GM23338 (cell line): ENCODE results near the gene TGM2.

Source experiments
- CREB1 ChIP-seq: fragments of 250-450 bp; sonication (Bioruptor Pico); IDR thresholded peaks from 2 replicates; pipeline ENCODE4 v1.5.0; 2020; ENCODE audit warnings: low read depth, mild to moderate bottlenecking, moderate library complexity
- POLR2AphosphoS5 ChIP-seq: IDR thresholded peaks from 2 replicates; pipeline ENCODE4 v1.6.1; 2016; ENCODE audit warnings: antibody characterized with exemption, low read depth
- TF ChIP-seq, protein P1 (sequence below), 2 experiments: fragments of 200-600 bp in 1 of 2; sonication (generic) in 1 of 2; conservative IDR thresholded peaks; 2 replicates each; pipeline versions ENCODE4 v1.5.1 to v1.6.1; 2016 to 2017; ENCODE audit warnings: antibody characterized with exemption in 2 of 2, low read depth in 2 of 2, mild to moderate bottlenecking in 2 of 2, moderate library complexity in 1 of 2
- TF ChIP-seq, protein P2 (sequence below): IDR thresholded peaks from one replicate; pipeline ENCODE4 v1.6.1; 2018; ENCODE audit warnings: antibody characterized with exemption; ENCODE audit not compliant: unreplicated experiment
- TF ChIP-seq, protein P3 (sequence below): fragments of 250-450 bp; sonication (Bioruptor Pico); IDR thresholded peaks from 2 replicates; pipeline ENCODE4 v1.5.0; 2020; ENCODE audit warnings: mild to moderate bottlenecking, moderate library complexity
- TF ChIP-seq, protein P4 (sequence below): IDR thresholded peaks from 2 replicates; pipeline ENCODE4 v1.6.1; 2016; ENCODE audit warnings: antibody characterized with exemption

DNA sequence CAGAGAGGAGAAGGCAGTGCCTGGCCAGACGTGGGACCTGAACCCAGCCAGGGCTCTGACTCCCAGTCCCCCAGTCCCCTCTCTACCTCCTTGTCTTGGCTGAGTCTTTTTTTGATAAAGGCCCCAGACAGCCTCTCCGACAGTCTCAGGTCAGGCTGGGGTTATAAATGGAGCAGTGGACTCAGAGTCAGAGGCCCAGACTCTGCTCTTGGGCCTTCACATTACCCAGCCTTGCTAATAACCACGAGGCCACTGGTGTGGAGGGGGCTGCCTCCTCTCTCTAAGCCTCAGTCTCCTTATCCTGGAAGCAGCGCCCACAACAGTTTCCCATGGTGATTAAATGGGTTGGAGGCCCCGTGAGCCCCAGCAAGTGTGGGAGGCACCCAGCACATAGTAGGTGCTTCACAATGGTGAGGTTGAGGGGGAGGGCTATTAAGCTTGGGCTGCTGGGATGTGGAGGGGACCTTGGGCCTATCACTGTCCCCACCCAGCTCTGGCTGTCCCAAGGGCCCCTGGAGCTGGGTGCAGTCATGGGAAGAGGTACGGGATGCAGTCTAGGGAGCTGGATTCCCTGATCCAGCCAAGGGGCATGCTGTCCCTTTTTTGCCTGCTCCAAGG, 35.7 kb downstream of the TGM2 start:
- TF ChIP-seq CREB1 (CRISPR knock-in tag) (no peak), POLR2AphosphoS5 (no peak)
- TF ChIP-seq, protein P1, sequence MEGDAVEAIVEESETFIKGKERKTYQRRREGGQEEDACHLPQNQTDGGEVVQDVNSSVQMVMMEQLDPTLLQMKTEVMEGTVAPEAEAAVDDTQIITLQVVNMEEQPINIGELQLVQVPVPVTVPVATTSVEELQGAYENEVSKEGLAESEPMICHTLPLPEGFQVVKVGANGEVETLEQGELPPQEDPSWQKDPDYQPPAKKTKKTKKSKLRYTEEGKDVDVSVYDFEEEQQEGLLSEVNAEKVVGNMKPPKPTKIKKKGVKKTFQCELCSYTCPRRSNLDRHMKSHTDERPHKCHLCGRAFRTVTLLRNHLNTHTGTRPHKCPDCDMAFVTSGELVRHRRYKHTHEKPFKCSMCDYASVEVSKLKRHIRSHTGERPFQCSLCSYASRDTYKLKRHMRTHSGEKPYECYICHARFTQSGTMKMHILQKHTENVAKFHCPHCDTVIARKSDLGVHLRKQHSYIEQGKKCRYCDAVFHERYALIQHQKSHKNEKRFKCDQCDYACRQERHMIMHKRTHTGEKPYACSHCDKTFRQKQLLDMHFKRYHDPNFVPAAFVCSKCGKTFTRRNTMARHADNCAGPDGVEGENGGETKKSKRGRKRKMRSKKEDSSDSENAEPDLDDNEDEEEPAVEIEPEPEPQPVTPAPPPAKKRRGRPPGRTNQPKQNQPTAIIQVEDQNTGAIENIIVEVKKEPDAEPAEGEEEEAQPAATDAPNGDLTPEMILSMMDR (conservative IDR thresholded peaks at IDR 0.05; ENCODE audit: low read depth in 2 of 2), result no peak
- TF ChIP-seq, protein P2, sequence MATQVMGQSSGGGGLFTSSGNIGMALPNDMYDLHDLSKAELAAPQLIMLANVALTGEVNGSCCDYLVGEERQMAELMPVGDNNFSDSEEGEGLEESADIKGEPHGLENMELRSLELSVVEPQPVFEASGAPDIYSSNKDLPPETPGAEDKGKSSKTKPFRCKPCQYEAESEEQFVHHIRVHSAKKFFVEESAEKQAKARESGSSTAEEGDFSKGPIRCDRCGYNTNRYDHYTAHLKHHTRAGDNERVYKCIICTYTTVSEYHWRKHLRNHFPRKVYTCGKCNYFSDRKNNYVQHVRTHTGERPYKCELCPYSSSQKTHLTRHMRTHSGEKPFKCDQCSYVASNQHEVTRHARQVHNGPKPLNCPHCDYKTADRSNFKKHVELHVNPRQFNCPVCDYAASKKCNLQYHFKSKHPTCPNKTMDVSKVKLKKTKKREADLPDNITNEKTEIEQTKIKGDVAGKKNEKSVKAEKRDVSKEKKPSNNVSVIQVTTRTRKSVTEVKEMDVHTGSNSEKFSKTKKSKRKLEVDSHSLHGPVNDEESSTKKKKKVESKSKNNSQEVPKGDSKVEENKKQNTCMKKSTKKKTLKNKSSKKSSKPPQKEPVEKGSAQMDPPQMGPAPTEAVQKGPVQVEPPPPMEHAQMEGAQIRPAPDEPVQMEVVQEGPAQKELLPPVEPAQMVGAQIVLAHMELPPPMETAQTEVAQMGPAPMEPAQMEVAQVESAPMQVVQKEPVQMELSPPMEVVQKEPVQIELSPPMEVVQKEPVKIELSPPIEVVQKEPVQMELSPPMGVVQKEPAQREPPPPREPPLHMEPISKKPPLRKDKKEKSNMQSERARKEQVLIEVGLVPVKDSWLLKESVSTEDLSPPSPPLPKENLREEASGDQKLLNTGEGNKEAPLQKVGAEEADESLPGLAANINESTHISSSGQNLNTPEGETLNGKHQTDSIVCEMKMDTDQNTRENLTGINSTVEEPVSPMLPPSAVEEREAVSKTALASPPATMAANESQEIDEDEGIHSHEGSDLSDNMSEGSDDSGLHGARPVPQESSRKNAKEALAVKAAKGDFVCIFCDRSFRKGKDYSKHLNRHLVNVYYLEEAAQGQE, result no peak
- TF ChIP-seq, protein P3, sequence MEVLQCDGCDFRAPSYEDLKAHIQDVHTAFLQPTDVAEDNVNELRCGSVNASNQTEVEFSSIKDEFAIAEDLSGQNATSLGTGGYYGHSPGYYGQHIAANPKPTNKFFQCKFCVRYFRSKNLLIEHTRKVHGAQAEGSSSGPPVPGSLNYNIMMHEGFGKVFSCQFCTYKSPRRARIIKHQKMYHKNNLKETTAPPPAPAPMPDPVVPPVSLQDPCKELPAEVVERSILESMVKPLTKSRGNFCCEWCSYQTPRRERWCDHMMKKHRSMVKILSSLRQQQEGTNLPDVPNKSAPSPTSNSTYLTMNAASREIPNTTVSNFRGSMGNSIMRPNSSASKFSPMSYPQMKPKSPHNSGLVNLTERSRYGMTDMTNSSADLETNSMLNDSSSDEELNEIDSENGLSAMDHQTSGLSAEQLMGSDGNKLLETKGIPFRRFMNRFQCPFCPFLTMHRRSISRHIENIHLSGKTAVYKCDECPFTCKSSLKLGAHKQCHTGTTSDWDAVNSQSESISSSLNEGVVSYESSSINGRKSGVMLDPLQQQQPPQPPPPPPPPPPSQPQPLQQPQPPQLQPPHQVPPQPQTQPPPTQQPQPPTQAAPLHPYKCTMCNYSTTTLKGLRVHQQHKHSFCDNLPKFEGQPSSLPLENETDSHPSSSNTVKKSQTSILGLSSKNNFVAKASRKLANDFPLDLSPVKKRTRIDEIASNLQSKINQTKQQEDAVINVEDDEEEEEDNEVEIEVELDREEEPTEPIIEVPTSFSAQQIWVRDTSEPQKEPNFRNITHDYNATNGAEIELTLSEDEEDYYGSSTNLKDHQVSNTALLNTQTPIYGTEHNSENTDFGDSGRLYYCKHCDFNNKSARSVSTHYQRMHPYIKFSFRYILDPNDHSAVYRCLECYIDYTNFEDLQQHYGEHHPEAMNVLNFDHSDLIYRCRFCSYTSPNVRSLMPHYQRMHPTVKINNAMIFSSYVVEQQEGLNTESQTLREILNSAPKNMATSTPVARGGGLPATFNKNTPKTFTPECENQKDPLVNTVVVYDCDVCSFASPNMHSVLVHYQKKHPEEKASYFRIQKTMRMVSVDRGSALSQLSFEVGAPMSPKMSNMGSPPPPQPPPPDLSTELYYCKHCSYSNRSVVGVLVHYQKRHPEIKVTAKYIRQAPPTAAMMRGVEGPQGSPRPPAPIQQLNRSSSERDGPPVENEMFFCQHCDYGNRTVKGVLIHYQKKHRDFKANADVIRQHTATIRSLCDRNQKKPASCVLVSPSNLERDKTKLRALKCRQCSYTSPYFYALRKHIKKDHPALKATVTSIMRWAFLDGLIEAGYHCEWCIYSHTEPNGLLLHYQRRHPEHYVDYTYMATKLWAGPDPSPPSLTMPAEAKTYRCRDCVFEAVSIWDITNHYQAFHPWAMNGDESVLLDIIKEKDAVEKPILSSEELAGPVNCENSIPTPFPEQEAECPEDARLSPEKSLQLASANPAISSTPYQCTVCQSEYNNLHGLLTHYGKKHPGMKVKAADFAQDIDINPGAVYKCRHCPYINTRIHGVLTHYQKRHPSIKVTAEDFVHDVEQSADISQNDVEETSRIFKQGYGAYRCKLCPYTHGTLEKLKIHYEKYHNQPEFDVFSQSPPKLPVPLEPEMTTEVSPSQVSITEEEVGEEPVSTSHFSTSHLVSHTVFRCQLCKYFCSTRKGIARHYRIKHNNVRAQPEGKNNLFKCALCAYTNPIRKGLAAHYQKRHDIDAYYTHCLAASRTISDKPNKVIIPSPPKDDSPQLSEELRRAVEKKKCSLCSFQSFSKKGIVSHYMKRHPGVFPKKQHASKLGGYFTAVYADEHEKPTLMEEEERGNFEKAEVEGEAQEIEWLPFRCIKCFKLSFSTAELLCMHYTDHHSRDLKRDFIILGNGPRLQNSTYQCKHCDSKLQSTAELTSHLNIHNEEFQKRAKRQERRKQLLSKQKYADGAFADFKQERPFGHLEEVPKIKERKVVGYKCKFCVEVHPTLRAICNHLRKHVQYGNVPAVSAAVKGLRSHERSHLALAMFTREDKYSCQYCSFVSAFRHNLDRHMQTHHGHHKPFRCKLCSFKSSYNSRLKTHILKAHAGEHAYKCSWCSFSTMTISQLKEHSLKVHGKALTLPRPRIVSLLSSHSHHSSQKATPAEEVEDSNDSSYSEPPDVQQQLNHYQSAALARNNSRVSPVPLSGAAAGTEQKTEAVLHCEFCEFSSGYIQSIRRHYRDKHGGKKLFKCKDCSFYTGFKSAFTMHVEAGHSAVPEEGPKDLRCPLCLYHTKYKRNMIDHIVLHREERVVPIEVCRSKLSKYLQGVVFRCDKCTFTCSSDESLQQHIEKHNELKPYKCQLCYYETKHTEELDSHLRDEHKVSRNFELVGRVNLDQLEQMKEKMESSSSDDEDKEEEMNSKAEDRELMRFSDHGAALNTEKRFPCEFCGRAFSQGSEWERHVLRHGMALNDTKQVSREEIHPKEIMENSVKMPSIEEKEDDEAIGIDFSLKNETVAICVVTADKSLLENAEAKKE, result no peak
- TF ChIP-seq, protein P4, sequence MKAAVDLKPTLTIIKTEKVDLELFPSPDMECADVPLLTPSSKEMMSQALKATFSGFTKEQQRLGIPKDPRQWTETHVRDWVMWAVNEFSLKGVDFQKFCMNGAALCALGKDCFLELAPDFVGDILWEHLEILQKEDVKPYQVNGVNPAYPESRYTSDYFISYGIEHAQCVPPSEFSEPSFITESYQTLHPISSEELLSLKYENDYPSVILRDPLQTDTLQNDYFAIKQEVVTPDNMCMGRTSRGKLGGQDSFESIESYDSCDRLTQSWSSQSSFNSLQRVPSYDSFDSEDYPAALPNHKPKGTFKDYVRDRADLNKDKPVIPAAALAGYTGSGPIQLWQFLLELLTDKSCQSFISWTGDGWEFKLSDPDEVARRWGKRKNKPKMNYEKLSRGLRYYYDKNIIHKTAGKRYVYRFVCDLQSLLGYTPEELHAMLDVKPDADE, result no peak
